RWPE1 (cell line): ENCODE data around the gene SLC28A3.
"Not testable (repeated sequence)": the region's sequence is repeated elsewhere in the genome, so short reads cannot be mapped to it uniquely, and the experiment has no call there.

Experiments used
- CTCF ChIA-PET: fragments of 350-600 bp; sonication (Branson Sonifier 250); formaldehyde crosslinking; extraction: SDS; loops from one replicate; lab custom pipeline; 2021; lab: Yijun Ruan, JAX
- POLR2A ChIA-PET: fragments of 400-600 bp; formaldehyde crosslinking; extraction: SDS; loops from one replicate; lab custom pipeline; 2020; ENCODE audit warnings: antibody characterized with exemption; ENCODE audit not compliant: low non-redundant PET; lab: Yijun Ruan, JAX
- DNase-seq: peaks from one replicate; pipeline ENCODE4 v3.0.0; 2012; ENCODE audit warnings: low spot score
- H3K27ac ChIP-seq: fragments of 450-650 bp; 2 replicates; pipeline ENCODE4 v1.5.1; 2017
- CTCF ChIP-seq: fragments of 450-650 bp; conservative IDR thresholded peaks from 2 replicates; pipeline ENCODE4 v1.5.1; 2017; ENCODE audit warnings: low read depth, mild to moderate bottlenecking

SLC28A3 gene

DNA sequence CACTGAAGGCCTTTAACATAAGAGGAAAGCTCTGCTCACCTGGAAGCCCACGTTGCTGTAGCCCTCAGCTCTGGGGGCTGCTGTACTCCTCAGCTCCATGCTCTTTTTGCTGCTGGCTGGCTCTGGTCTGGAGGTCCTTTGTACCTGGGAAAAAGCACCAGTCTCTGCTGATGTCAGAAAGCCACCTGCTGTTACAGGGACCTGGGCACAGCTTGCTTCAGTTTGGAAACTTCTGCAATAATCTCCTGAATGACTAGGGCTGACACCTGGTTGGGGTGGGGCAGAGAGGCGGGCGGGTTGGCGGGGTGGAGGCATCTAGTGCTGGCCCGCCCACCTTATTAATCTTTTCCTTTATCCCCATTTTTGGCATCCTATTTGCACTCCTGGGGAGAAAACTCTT, at the start of gene SLC28A3:
Gene SLC28A3 (minus strand): TSS at position 224 of the 400 bp plus-strand sequence. CDS start 125 bp downstream, at position 99.
- CTCF ChIA-PET = interaction anchor here (1.2 kb wide), 1 partner anchor 25 kb away, joined by 4 read pairs; no protein-coding TSS in a partner anchor
- POLR2A ChIA-PET = no interaction called here
- no peak for TF ChIP-seq CTCF
- no peak within 1 kb of the TSS for H3K27ac ChIP-seq
- no peak for DNase-seq

DNA sequence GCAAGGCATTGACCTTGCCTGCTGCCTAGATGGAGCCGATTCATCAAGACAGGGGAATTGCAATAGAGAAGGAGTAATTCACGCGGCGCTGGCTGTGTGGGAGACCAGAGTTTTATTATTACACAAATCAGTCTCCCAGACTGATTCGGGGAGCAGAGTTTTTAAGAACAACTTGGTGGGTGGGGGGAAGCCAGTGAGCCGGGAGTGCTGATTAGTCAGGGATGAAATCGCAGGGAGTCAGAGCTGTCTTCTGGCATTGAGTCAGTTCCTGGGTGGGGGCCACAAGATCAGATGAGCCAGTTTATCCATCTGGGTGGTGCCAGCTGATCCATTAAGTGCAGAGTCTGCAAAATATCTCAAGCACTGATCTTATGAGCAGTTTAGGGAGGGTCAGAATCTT, 49.7 kb upstream of the SLC28A3 start:
- peak overlapping the region; percentile 5; the same call in 1 of the 2 replicates for H3K27ac ChIP-seq
- DNase-seq, POLR2A ChIA-PET: not testable (repeated sequence)
- CTCF ChIA-PET = interaction anchor here (0.7 kb wide), 1 partner anchor 456 kb away, joined by 9 read pairs; no protein-coding TSS in a partner anchor

DNA sequence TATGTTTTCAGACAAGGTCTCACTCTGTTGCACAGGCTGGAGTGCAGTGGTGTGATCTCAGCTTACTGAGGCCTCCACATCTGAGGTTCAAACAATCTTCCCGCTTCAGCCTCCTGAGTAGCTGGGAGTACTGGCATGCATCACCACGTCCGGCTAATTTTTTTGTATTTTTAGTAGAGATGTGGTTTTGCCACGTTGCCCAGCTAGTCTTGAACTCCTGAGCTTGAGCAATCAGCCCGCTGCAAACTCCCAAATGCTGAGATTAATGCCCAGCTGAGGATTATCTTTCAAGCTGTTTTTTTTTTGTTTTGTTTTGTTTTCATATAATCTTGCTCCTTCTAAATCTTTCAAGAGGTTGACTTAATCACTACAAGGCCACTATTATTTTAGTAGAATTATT, 47.3 kb upstream of the SLC28A3 start:
- H3K27ac ChIP-seq = no peak overlapping the region
- CTCF ChIA-PET = interaction anchor here (1.6 kb wide), 1 partner anchor 10 kb away, joined by 5 read pairs; no protein-coding TSS in a partner anchor
- no peak for TF ChIP-seq CTCF
- DNase-seq = no peak
- POLR2A ChIA-PET = interaction anchor here (0.6 kb wide), 1 partner anchor 217 kb away, joined by 3 read pairs; no protein-coding TSS in a partner anchor

DNA sequence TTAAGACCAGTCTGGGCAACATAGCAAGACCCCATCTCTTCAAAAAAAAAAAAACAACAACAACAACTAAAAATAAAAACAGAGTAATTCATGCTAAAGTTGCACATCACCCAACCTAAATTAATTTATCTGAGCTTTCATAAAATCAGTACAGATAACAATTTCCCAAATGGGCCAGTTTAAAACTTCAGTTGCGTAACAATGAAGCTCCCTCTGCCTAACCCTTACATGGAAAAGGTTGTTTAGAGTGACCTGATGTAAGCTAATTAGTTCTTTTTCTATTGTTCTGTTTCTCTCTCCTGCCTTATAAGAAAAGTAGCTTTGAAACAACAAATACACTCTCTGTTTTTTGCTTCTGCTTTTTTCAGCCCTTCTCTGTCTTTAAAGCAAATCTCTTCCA, 46.2 kb upstream of the SLC28A3 start:
- no peak overlapping the region for H3K27ac ChIP-seq
- CTCF ChIA-PET = interaction anchor here (0.6 to 1.3 kb wide), 3 partner anchors 9 to 1492 kb away, joined by 4 to 5 read pairs (median 4); no protein-coding TSS in a partner anchor
- no peak for TF ChIP-seq CTCF
- DNase-seq = no peak
- POLR2A ChIA-PET = no interaction called here

DNA sequence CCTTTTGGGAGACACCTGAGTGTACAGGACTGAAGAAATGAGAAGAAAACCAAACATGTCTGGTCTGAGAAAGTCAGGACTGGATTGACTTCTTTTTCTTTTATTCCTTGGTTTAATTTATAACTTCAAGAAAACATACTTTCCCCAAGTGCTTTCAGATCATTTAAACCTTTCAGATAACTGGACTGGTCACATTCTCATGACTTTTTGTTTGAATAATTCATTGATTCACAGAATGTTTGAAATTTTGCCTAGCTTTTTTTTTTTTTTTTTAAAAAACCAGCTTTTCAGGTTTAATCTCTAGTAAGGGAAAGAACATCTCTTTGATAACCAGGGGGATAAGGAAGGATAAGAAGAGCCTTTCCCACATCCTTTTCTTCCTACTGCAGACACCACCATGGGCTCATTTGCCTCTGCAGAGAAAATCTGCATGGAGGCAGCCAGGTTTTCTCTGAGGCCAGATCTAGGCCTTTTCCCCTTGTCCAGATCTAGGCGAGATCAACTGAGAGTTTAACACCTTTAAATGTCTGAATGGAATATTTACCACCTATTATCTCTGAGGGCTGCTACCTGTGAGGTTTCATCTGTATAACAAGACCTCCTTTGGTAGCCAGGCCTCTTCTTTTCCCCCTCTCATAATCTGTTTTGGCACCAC, 45.0 kb upstream of the SLC28A3 start:
- no peak for TF ChIP-seq CTCF
- DNase-seq = no peak
- H3K27ac ChIP-seq = no peak overlapping the region
- ChIA-PET POLR2A (no interaction called here), CTCF (interaction anchor here (0.8 kb wide), 1 partner anchor 12 kb away, joined by 3 read pairs; no protein-coding TSS in a partner anchor)

DNA sequence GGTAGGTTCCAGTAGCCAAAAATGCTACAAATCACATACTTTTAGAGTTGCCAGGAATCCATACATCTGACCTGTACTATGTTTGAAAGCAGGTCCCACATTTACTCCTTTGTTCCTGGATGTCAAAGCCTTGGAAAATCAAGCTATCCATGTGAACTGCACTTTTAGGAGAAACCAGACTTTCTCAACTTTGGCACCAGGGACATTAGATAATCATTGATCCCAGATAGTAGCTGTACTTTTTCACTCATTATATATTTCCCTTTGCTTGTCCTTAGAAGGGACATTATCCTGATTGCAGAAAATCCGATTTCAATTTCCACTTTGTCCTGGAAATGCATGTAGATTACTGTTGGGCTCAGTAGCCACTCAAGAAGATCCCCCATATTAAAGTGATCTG, 44.1 kb upstream of the SLC28A3 start:
- TF ChIP-seq CTCF = no peak
- H3K27ac ChIP-seq = no peak overlapping the region
- ChIA-PET POLR2A (no interaction called here), CTCF (interaction anchor here (0.8 to 1.4 kb wide), 2 partner anchors 13 to 19 kb away, joined by 3 to 4 read pairs; no protein-coding TSS in a partner anchor)
- DNase-seq = no peak

DNA sequence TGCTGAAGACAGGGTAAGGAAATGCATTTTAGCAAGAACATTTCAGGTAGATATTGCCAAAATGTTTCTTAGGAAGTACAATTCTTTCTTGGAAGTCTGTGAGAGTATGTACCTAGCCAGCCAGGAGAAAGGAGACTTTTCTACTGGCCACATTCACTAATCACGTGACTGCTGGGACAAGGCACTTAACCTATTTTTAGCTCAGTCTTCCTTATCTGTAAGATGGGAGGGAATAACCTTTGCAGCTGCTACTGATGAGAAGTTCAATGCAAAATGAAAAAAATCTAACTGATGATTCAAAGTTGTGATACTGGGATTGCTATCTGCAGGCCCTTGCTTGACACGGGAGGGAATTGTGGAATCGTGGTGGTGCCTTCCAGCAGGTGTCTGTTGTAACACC, 42.6 kb upstream of the SLC28A3 start:
- no peak overlapping the region for H3K27ac ChIP-seq
- CTCF ChIA-PET = no interaction called here
- DNase-seq = no peak
- TF ChIP-seq CTCF = no peak
- POLR2A ChIA-PET = no interaction called here
